Amniotic stem cell (primary cell): Measurements from ENCODE around the gene UBR3.
A peak's percentile ranks its signal among the peaks of the same experiment; 100 is the strongest.

ENCODE experiments used
- DNase-seq: peaks from one replicate; lab custom pipeline; 2025; lab: John Stamatoyannopoulos, UW

Gene UBR3

DNA sequence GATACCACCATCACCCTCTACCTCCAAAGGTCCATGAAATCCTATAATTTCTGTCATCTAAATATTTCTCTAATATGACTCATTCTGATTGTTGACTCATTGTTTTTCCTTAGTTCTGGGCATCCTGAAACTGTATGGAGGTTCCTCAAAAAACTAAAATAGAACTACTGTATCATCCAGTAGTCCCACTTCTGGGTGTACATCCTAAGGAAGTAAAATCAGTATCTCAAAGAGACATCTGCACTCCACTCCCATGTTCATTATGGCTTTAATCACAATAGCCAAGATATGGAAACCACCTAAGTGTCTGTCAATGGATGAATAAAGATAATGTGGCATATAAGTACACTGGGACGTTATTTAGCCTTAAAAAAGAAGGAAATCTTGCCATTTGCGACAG is 224.9 kb downstream of the UBR3 start:
- DNase-seq, result no peak

DNA sequence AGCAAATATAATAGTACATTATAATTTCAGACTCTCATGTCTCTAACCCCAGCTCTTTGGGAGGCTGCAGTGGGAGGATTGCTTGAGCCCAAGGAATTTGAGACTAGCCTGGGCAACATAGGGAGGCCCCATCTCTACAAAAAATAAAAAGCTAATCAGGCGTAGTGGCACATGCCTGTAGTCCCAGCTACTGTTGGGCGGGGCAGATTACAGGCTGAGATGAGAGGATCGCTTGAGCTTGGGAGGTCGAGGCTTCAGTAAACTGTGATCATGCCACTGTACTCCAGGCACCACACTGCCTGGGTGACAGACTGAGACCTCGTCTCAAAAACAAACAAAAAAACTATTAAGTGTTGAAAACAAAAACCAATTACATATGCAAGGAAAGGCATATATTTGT is 227.7 kb downstream of the UBR3 start:
- DNase-seq, result no peak

DNA sequence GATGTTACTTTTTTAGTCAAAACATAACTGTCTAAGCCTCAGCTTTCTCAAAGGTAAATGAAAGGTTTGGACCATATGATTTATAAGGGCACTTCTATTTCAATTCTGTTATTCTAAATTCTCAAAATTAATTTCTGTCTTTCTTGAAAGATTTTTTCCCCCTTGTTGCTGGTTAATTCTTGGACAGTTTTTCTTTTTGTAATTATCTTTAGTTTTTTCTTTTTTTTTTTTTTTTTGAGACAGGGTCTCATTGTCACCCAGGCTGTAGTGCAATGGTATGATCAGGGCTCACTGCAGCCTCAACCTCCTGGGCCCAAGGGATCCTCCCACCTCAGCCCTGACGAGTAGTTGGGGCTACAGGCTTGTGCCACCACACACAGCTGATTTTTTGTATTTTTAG is 229.6 kb downstream of the UBR3 start:
- no peak for DNase-seq

DNA sequence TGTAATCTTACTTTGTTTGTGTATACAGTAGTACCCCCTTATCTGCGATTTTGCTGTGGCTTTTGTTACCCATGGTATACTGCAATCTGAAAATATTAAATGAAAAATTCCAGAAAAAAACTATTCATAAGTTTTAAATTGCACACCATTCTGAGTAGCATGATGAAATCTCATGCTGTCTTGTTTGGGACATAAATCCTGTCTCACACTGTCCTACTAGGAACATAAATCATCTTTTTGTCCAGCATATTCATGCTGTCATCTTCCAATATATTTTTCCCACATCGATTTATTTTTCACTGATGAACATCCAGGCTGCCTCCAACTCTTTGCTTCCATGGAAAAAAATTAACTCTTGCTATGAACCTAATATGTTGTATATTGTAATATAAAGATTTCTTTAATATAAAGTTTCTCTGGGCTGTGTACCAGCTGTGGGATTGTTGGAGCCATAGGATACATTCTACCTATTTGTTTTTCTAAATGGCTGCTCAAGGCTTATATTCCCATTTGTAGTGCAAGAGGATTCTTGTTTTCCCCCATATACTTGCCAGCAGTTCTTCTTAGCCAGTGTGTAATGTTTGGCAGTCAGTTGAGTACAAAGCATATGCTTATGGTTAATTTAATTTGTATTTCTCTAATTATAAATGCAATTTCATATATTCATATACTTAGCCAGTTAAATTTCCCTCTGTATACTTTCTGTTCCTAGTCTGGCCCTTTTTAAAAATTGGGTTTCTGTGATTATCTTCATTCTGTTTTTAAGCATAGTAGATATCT is 236.4 kb downstream of the UBR3 start:
- DNase-seq, result no peak

DNA sequence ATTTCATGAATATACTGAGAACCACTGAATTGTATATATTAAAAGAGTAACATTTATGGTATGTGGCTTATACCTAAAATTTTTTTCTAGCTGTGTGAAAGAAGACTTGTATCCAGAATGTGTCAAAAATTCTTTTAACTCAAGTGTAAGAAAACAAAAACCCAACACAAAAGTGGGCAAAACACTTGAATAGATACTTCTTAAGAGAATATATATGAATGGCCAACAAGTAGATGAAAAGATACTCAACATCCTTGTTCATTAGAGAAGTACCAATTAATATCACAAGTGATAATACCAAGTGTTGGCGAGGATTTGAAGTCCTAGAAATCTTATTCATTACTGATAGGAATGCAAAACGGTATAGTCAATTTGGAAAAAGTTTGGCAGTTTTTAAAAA is 243.5 kb downstream of the UBR3 start:
- DNase-seq, result no peak

DNA sequence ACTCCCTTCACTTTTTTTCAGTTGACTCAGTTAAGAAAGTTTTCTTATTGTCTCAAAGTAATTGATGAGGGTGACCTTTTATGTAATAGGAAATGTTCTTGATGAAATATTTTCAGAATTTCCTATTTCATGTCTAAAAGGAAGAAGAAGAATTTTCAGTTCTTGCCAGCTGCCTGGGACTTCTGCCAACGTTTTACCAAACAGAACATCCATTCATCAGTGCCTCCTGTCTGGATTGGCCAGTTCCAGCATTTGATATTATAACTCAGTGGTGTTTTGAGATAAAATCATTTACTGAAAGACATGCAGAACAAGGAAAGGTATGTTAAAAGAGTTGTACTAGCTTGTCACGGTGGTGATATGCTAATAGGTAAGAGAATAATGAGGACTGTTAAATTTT is 246.0 kb downstream of the UBR3 start:
- DNase-seq, result peak; percentile 37

DNA sequence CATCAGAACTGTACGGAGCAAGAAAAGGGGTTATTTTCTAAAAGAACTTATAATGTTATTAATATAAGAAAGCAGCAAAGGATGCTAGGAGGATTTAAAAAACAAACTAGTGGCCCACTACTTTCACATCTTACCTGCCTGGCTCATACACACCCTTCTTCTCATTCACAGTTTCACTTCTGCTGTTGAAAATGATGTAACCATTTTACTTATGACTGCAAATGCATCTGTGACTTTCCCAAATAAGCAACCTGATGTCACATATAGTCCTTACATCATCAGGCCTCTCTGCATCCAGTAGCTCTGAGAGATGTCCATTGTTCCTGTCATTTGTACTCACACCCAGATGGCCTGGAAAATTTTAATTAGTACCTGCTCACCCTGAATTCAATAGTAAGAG is 248.9 kb downstream of the UBR3 start:
- no peak for DNase-seq

DNA sequence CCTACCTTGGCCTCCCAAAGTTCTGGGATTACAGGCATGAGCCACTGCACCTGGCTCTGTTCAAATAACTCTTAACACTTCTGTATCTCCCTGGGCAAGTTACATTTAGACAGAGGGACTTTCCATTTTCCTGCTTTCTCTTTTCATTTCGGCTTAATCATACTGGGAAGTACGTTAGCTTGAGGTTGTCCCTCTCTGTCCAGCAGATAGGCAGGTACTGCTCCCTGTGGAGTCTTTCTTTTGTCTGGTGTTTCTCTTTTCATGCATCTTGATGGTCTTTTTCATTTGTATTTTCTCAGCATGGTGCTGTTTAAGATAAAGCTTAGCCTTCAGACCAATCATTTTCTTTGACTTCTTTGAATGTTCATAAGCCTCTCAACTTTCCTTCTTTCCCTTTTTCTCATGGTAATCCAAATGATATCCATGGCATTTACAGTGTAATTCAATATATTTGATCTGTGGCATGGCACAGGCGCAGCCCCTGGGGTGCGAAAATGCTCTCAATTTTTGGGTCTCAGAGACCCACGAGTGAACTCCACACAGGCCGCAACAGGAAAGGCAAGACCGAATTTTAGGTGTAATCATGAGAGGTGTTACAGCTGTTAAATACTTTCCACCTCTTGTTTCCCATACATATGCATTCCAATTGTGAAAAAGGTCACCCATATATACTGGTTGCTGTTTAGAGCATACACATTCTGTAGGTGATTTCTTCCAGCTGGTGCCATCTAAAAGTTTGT is 250.7 kb downstream of the UBR3 start:
- no peak for DNase-seq

DNA sequence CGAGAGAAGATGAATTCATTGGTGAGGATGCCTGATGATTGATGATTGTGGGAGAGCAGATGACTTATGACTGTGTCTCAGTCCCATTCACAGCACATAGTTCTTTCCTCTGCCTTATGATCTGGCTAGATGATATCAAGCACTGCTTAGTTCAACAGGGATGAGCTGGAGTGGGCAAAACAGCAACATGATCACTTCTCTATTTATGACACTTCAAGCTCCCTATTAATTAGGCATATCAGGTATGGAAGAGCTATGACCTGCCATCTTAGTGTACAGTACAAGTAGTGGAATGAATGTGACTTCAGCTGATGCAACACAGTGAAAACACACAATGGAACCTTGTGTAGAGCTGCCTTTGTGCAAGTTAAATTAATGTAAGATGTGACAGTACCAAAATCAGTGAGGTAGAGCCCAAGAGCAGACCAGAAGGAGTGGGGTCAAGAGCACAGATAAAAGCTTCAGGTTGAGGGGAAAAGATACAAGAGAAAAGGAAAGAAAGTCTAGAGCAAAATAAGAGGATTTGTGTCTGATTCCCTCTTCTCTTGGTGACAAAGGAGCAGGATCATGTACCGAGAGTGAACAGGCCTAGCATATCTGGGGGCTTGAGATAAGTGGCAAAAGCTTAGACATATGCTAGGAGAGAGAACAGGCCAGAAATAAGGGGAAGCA is 257.7 kb downstream of the UBR3 start:
- no peak for DNase-seq

DNA sequence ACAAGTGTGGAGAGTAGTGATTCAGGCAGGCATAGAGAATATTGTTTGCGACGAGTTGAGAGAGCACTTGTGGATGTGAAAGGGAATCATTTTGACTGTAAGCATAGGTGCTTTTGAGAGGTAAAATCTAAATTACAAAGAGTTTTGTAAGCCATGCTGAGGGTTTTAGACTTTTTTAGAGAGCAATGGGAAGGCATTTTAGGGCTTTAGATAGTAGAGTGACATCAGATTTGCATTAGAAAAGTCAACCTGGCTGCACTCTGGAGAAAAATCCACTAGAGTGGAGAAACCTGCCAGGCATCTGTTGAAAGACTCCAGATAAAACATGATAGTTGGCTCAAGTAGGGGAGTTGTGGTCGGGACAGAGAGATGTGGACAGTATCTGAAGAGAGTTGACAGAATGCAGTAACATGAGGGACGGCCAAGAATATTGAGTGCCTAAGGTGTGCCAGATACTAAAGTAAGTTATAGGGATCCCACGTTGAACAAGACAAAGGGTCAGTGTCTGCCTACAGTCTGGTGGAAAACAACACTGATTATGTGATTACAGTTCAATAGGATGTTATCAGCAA is 258.9 kb downstream of the UBR3 start:
- DNase-seq, result no peak

DNA sequence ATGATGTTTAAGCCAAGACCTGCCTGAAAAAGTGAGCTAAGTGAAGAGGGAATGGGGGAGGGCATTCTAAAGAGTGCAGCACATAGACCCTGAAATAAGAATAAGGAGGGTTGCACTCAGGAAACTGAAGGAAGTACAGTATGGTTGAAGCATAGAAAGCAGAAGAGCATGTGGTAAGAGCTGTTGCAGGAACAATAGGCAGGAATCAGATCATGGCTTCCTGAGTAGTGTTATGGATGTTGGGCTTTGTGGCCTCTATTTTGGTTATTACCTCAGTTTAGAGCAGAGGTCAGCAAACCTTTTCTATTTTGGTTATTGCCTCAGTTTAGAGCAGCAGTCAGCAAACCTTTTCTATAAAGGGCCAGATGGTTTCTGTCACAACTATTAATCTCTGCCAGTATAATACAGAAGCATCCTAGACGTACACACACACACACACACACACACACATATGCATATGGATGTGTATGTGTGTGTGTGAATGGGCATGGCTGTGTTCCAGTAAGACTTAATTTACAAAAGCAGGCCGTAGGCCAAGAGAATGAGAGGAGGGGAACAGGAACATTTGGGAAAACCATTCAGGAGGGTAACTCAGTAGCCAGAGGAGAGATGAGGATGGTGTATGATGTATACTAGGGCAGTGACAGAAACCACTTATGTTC is 259.6 kb downstream of the UBR3 start:
- no peak for DNase-seq

DNA sequence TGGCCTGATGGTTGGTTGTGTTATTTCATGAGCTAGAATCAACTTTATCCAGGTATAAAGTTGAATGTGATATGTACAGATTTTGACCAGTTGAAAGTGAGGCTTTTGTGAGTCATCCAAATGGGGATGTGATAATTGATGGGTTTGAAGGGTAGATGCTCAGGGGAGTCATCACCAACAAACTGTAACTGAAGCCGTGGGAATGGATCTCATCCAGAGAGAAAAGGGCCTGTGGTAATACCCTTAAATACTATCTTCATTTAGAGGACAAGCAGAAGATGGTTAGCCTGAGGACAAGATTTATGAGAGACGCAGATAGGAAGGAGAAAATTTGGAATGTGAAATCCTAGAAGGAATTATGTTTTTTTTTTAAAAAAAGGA is 260.1 kb downstream of the UBR3 start:
- no peak for DNase-seq

DNA sequence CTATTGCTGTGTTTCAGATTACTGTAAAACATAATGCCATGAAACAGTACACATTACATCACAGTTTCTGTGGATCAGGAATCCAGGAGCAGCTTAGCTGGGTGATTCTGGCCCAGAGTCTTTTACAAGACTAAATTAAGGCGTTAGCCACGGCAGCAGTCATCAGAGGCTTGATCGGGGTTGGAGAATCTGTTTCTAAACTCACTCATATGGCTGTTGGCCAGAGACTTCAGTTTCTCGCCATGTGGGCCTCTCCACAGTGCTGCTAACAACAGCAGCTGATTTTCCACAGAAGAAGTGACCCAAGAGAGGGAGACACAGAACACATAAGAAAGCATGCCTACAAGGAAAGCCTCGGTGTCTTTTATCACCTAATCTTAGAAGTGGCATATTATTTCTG is 261.5 kb downstream of the UBR3 start:
- no peak for DNase-seq

DNA sequence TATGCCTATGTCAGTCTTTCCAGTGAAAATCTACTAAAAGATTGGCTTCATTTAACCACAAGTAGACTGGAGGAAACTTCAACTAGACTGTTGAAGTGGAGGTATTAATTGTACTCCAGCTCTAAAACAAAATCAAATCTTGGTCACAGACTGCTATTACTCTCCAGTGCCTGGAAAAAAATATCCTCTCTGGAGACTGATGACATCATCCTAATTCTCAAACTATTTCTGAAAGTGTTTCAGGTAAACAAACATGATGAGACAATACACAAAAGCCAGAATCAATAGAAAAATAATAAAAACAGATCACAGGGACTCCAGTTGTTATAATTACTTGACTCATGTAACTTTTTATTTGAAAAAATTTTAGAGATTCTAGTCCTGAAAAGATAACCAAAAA is 263.0 kb downstream of the UBR3 start:
- no peak for DNase-seq

DNA sequence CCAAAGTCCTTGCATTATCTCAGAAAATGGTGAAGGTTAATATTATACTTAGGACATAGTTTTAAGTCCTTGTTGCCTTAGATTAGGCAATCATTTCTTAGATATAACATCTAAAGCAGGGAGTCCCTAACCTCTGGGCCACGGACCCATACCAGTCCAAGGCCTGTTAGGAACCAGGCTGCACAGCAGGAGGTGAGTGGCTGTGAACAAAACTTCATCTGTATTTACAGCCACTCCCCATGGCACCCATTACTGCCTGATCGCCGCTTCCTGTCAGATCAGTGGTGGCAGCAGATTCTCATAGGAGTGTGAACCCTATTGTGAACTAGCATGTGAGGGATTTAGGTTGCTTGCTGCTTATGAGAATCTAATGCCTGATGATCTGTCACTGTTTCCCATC is 264.2 kb downstream of the UBR3 start:
- no peak for DNase-seq

DNA sequence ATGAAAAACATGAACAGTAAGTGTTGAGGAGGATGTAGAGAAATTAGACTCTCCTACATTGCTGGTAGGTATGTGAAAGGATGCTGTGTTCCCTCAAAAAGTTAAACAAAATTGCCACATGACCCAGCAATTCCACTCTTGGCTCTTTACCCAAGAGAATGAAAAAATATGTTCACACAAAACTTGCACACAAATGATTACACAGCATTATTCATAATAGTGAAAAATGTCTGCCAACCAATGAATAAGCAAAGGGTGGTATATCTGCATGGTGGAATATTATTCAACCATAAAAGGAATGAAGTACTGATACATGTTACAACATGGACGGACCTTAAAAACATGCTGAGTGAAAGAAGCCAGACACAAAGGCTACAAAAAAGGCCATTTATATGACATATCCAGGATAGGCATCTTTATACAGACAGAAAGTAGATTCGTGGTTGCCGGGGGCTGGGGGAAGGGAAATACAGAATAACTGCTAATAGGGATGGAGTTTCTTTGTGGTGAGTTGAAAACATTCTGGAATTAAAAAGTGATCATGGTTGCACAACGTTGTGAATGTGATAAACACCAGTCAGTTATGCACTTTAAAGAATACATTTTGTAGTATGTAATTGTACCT is 265.3 kb downstream of the UBR3 start:
- DNase-seq, result no peak

DNA sequence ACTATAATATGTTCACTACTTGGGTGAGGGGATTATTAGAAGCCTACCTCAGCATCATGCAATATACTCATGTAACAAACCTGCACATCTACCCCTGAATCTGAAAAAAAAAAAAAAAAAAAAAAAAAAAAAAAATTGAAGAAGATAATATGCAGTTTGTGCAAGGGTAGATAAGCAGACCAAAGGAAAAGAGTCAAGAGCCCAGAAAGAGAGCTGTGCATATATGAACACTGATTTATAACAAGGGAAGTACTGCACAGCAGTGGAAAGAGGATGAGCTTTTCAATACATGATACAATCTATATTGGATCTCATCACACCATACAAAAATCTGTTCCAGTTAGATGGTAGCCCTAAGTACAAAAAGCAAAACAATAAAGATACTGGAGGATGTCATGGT is 268.1 kb downstream of the UBR3 start:
- DNase-seq, result no peak

DNA sequence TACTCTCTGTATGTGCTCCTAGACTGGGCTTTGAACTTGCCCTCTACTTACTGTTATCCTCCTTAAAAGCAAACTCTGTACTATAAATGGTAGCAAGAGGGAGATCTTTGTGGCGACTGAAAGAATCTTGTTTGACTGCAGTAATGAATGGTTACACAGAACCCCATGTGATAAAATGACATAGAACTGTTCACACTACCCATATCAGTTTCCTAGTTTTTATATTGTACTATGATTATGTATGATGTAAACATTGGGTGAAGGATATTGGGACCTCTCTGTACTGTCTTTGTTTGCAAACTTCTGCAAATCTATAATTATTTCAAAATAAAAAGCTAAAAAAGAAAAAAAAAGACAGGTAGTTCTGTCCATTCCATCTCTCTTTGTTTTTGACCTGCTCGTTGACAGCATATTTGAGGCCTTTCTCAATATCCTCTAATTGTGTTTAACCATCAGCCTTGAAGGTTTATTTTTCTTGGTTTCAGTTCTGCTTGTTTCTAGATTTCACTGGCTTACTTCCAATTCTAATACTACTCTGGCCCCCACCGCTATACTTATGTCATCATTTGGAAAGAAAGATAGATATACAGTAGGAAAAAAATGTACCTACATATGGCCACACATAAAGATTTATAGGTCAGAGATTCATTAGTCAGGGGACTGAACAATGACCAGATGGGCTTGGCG is 271.5 kb downstream of the UBR3 start:
- DNase-seq, result no peak

DNA sequence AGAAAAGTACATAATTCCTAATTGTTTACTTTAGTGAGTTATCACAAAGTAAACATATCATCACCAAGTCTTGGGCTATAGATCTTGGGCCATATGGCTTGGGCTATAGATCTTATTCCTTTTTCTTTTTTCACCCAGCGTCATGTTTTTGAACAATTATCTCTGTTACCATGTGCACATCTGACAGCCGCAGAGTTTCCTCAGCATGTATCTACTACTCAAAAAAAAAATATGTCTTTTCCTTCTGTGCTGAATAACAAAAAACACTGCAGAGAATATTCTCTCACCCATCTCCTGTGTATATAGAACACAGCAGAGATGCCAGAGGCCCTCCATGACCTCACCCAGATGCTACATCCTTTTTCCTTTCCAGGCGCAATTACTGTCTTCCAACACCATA is 274.5 kb downstream of the UBR3 start:
- DNase-seq, result no peak

DNA sequence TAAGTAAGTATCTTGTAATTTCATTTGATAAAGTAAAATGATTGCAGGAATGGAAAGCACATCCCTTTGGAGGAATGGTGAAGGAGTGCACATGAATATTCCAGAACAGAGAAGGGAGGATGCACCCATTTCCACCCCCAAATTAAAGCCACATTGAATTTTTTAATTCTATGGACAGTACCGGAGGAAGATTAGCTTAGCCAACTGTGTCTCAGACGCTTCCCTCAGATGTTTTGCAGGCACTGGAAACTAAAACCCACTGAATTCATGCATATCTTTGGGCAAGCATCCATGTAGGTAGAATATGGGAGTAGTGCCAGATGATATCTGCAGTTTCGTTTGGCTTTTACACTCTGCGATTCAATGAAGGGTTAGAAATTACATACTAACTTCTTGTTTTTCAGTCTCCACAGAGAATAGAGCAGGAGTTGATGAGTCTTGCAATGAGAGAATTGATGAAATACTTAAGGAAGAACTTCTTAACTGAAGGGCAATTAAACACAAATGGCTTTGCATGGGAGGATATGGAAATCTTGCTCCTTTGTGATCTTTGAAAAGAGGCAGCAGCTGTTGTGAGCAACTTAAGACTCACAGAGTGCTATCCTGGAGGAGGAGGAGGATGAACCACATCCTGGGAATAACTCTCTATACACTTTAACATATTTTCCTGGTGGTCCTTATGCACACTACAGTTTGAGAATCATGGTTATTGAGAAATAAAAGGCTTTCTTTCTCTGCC is 279.0 kb downstream of the UBR3 start:
- no peak for DNase-seq
